Right forelimb (tissue), 1 donor: ENCODE measurements around the gene RELT.

ENCODE experiments used
- DNase-seq: peaks from one replicate; pipeline ENCODE4 v3.0.0-alpha.2; 2018

RELT gene

DNA sequence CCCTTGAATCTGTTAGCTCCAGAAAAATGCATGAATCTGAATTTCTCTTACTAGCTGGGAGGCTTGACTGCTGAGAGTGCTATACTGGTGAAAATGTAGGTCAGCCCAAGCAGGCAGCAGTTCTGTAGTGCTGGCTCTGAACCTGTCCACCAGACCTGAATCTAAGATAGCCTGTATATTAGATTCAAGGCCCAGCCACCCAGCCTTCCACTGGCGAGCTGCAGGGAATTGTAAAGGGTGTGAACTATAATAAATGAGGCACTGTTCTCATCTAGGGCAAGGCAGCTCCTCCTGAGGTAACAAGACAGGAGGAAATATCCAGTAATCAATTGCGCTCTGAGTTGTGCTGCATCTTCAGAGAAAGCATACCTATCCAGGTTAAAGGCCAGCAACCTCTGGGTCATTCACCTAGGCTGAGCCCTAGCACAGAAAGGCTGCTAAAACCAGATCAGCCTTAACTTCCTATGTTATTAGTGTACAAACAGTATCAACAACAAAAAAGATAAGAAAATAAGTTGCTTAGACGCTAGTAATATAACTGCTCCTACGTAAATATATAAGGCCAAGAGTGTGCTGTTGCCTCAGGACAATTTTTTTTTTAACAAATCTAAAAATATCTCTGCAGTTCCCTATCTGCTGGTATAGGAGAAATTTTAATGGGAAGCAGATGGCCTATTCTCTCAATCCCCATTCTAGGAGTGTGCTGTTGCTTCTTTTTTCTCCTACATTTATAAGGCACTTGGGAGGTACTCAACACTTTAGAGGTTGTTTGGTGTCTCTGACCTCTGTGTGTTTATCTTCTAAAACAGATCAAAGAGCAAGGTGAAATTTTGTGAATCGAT is 63.0 kb downstream of the RELT start:
- DNase-seq, result no peak

DNA sequence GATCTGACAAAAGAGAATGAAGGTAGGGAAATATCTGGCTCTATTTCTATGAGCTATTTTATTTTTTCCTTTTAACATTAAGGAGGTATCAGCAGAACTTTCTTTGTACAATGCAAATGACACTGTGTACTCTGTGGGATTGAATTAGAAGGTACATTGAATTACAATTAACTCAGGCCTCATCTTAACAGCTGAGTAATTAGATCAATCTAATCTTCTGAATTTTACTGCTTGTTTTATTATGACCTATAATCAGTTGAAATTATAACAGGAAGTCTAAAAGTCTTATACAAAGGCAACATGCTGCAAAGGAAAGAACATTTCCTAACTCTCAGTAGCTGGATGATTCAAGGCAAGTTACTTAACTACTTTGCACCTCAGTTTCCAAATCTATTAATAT is 69.8 kb downstream of the RELT start:
- no peak for DNase-seq

DNA sequence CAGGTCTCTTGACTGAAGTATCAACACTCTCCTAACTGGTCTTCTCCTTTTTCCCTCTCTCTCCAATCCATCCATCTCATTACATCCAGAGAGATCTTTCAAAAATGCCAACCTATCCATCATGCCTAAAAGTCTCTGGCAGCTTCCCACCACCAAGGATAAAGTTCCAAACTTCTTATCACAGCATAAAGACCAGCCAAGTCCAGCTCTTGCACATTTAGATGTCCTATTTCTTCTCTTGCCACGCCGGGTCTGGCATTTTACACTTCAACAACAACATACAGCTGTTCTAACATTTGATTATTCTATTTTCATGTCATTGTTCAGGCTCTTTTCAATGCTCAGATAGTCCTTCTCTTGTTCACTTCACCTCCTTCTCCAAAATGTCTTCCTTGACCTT is 70.6 kb downstream of the RELT start:
- no peak for DNase-seq
